Stimulated activated CD8-positive, alpha-beta memory T cell treated with anti-CD3 and anti-CD28 coated beads, Interleukin-15, amount 100 ng/mL, for 4 hours (primary cell): ENCODE data around the gene PGF.

Experiments
- DNase-seq, 2 donors: peaks; one replicate each; pipeline ENCODE4 v3.0.0-alpha.2; 2020; ENCODE audit warnings: low read depth in 2 of 2

Gene PGF

GRCh38 chr14:74898694-74899093 is 56.7 kb downstream of the PGF start:
- no peak for DNase-seq

GRCh38 chr14:74898083-74898482 is 57.3 kb downstream of the PGF start:
- DNase-seq, result no peak

- DNase-seq, result no peak
Observed at GRCh38 chr14:74897642-74898041, 57.8 kb downstream of the PGF start.

GRCh38 chr14:74896400-74896799 is 59.0 kb downstream of the PGF start:
- no peak for DNase-seq

GRCh38 chr14:74893614-74894091 is 61.7 kb downstream of the PGF start:
- DNase-seq, result no peak

GRCh38 chr14:74892745-74893144 is 62.7 kb downstream of the PGF start:
- DNase-seq, result no peak

GRCh38 chr14:74891870-74892269 is 63.5 kb downstream of the PGF start:
- DNase-seq, result no peak
